GM18520 (cell line): ENCODE data around the gene MOB3B.

Source experiments
- ATAC-seq: cut with Tn5 transposase; IDR thresholded peaks from one replicate; pipeline ENCODE4 v1.9.1; 2021; ENCODE audit not compliant: unreplicated experiment

The MOB3B gene

GRCh38 chr9:27542508-27542907 lies 12.9 kb upstream of the MOB3B start:
- no peak for ATAC-seq

- no peak for ATAC-seq
Observed at GRCh38 chr9:27541740-27542139, 12.1 kb upstream of the MOB3B start.

GRCh38 chr9:27540502-27540901 lies 10.9 kb upstream of the MOB3B start:
- no peak for ATAC-seq

GRCh38 chr9:27539479-27540441 lies 10.1 kb upstream of the MOB3B start:
- no peak for ATAC-seq

- no peak for ATAC-seq
Observed at GRCh38 chr9:27538647-27539046, 9.0 kb upstream of the MOB3B start.

- no peak for ATAC-seq
Observed at GRCh38 chr9:27537756-27538155, 8.1 kb upstream of the MOB3B start.

- ATAC-seq: no peak
Observed at GRCh38 chr9:27537027-27537435, 7.4 kb upstream of the MOB3B start.

- ATAC-seq: no peak
Observed at GRCh38 chr9:27536168-27536567, 6.6 kb upstream of the MOB3B start.

GRCh38 chr9:27535701-27536118 lies 6.1 kb upstream of the MOB3B start:
- ATAC-seq: peak; percentile 31

- ATAC-seq: no peak
Observed at GRCh38 chr9:27534658-27535209, 5.1 kb upstream of the MOB3B start.

- no peak for ATAC-seq
Observed at GRCh38 chr9:27534131-27534530, 4.5 kb upstream of the MOB3B start.

GRCh38 chr9:27533311-27533710 lies 3.7 kb upstream of the MOB3B start:
- no peak for ATAC-seq

- no peak for ATAC-seq
Observed at GRCh38 chr9:27532046-27532445, 2.4 kb upstream of the MOB3B start.

- no peak for ATAC-seq
Observed at GRCh38 chr9:27530915-27531755, 1.5 kb upstream of the MOB3B start.

- ATAC-seq: no peak
Observed at GRCh38 chr9:27528886-27529315, 713 bp downstream of the MOB3B start.

GRCh38 chr9:27528076-27528885 lies 1.3 kb downstream of the MOB3B start:
- peak; percentile 28 for ATAC-seq

- no peak for ATAC-seq
Observed at GRCh38 chr9:27527702-27528075, 1.9 kb downstream of the MOB3B start.

- no peak for ATAC-seq
Observed at GRCh38 chr9:27524236-27524635, 5.4 kb downstream of the MOB3B start, which contains the start of gene IFNK. TSS of gene IFNK (plus strand) at chr9:27524290. CDS start at chr9:27524337, 47 bp downstream.

GRCh38 chr9:27523141-27523540 lies 6.5 kb downstream of the MOB3B start:
- ATAC-seq: no peak

GRCh38 chr9:27520986-27521385 lies 8.6 kb downstream of the MOB3B start:
- ATAC-seq: no peak
